Ascending aorta (tissue), 2 donors: ENCODE data around the gene NSMCE4A. TPM values are rescaled to one million over a fixed set of nuclear protein-coding genes. Genes with fewer than 3 reads are reported as not detected.

Experiments used
- DNase-seq, 2 donors: peaks; one replicate each; pipeline ENCODE4 v3.0.0-alpha.2; 2019; ENCODE audit warnings: low spot score in 2 of 2
- H3K27ac ChIP-seq, 2 donors: fragments of 200-600 bp; sonication (generic); one replicate each; pipeline ENCODE4 v1.5.1; 2016 to 2017; ENCODE audit warnings: mild to moderate bottlenecking in 1 of 2
- H3K27me3 ChIP-seq: fragments of 200-600 bp; sonication (generic); one replicate; pipeline ENCODE4 v1.5.1; 2017
- H3K36me3 ChIP-seq, 2 donors: fragments of 200-600 bp; sonication (generic); one replicate each; pipeline ENCODE4 v1.5.1; 2016
- H3K4me1 ChIP-seq, 2 donors: fragments of 200-600 bp; sonication (generic); one replicate each; pipeline ENCODE4 v1.5.1; 2016 to 2017; ENCODE audit warnings: mild to moderate bottlenecking in 1 of 2
- H3K4me3 ChIP-seq, 2 donors: fragments of 200-600 bp; sonication (generic); one replicate each; pipeline ENCODE4 v1.5.1; 2016 to 2017; ENCODE audit warnings: mild to moderate bottlenecking in 1 of 2
- H3K9me3 ChIP-seq, 2 donors: fragments of 200-600 bp; sonication (generic); one replicate each; pipeline ENCODE4 v1.5.1; 2016
- intact Hi-C: fragments of 100-400 bp; cut with DNase I; formaldehyde crosslinking; loops from one replicate; pipeline ENCODE4 v1.15.1; 2023
- total RNA-seq: library from RNA; depleted of rRNA; stranded (reverse); fragments of >200 nt; gene quantifications from one replicate; pipeline ENCODE4 v1.1.0, GENCODE V29; 2016
- TF ChIP-seq, protein P1 (sequence below), 3 experiments: fragments of 200-600 bp in 2 of 3; fragments of 450-650 bp in 1 of 3; sonication (generic) in 2 of 3; IDR thresholded peaks; one replicate each; pipeline ENCODE4 v1.5.1; 2016 to 2019; ENCODE audit warnings: antibody characterized with exemption in 3 of 3, mild to moderate bottlenecking in 1 of 3, moderate library complexity in 1 of 3

The NSMCE4A gene
- total RNA-seq, 1 donor from 2014 or later, result 63.3 TPM

DNA sequence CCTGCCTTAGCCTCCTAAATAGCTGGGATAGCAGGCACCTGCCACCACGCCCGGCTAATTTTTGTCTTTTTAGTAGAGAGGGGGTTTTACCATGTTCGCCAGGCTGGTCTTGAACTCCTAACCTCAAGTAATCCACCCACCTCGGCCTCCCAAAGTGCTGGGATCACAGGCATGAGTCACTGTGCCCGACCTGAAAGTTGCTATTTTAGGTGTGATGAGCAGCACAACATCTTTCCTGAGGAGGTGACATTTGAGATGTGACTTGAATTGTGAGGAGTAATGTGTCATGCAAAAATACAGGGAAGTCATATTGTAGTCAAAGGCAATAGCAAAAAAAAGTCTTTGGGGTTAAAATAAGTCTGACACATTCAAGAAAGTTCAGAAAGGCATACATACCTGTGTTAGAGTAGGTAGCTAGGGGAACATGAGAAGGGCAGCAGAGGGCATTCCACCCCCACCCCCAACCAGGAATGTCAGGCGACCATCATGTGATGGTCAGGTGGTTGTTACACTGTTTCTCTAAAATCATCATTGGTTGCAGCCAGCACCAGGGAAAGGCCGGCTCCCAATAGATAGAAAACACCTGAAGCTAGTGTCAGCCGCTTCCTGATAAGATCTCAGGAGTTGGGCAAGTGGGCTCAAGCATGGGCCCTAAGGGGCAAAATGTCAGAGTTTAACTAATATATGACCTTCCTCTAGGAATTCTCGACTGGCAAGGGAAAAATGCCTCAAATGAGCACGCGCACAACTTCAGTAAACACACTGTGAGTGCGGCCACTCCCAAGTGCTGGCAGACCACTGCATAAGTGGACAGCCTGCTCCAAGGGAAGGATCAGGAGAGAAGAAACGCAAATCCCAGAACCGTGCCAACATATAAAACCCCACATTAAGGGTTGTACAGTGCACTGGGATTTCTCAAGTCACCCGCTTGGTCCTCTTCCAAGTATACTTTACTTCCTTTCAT is 13.6 kb upstream of the NSMCE4A start, which contains the start of gene TACC2:
TSS of gene TACC2 (plus strand) at position 803 of the 964 bp plus-strand sequence. CDS start 32,819 bp downstream, outside the sequence.
- intact Hi-C loops, result no loop called here
- no peaks in the 10 kb centered on the region for H3K27me3 ChIP-seq
- peaks cover 3 to 10% of the 10 kb centered on the region in 2 donors for H3K9me3 ChIP-seq
- H3K27ac ChIP-seq, result peak within 1 kb of the TSS; percentile 44 to 65
- H3K4me1 ChIP-seq, result peaks cover 0 to 10% of the 10 kb centered on the region in 2 donors
- no peak for DNase-seq
- no peak within 1 kb of the TSS for H3K4me3 ChIP-seq
- H3K36me3 ChIP-seq, result no peaks in the 10 kb centered on the region
- TF ChIP-seq, protein P1, sequence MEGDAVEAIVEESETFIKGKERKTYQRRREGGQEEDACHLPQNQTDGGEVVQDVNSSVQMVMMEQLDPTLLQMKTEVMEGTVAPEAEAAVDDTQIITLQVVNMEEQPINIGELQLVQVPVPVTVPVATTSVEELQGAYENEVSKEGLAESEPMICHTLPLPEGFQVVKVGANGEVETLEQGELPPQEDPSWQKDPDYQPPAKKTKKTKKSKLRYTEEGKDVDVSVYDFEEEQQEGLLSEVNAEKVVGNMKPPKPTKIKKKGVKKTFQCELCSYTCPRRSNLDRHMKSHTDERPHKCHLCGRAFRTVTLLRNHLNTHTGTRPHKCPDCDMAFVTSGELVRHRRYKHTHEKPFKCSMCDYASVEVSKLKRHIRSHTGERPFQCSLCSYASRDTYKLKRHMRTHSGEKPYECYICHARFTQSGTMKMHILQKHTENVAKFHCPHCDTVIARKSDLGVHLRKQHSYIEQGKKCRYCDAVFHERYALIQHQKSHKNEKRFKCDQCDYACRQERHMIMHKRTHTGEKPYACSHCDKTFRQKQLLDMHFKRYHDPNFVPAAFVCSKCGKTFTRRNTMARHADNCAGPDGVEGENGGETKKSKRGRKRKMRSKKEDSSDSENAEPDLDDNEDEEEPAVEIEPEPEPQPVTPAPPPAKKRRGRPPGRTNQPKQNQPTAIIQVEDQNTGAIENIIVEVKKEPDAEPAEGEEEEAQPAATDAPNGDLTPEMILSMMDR (IDR thresholded peaks at IDR 0.05), result no peak

DNA sequence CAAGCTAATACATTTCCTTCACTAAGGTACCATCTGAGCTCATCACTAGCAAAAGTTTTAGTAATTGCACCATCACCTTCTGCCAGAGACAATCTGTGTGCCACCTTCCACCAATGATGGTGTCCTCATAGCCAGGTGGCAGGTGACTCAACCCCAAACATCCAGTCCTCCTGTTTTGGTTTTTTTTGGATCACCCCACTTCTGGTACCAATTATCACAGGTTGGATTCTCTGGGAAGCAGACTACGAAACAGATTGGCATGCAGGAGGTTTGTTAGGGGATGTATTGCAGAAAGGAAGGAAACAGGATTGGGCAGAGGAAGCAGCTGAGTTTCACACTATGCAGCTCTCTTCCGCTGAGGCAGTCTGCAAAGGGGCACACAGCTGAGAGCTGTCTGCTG is 9.4 kb upstream of the NSMCE4A start:
- TF ChIP-seq, protein P1 (IDR thresholded peaks at IDR 0.05), result no peak
- H3K27ac ChIP-seq, result no peak overlapping the region
- intact Hi-C loops, result no loop called here
- no peaks in the 10 kb centered on the region for H3K36me3 ChIP-seq
- no peak overlapping the region for H3K4me3 ChIP-seq
- peaks cover 3 to 10% of the 10 kb centered on the region in 2 donors for H3K9me3 ChIP-seq
- H3K27me3 ChIP-seq, result no peaks in the 10 kb centered on the region
- no peak for DNase-seq
- H3K4me1 ChIP-seq, result no peaks in the 10 kb centered on the region

DNA sequence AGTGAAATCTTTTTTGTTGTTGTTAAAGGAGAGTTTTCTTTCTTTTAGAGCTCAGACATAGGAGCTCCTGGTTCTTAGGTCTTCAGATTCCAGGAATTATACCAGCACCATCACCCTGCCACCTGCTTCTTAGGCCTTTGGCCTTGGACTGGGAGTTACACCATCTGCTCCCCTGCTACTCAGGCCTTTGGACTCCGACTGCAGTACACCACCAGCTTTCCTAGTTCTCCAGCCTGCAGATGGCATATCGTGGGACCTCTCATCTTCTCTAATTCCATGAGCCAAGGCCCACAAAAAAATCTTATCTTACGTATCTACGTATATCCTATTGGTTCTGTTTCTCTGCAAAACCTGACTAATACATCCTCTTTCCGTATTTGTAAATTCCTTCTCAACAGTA is 8.8 kb upstream of the NSMCE4A start:
- DNase-seq, result no peak
- H3K27me3 ChIP-seq, result no peaks in the 10 kb centered on the region
- no peaks in the 10 kb centered on the region for H3K4me1 ChIP-seq
- H3K4me3 ChIP-seq, result no peak overlapping the region
- H3K9me3 ChIP-seq, result peaks cover 3 to 10% of the 10 kb centered on the region in 2 donors
- no peaks in the 10 kb centered on the region for H3K36me3 ChIP-seq
- TF ChIP-seq, protein P1 (IDR thresholded peaks at IDR 0.05), result no peak
- intact Hi-C loops, result no loop called here
- H3K27ac ChIP-seq, result no peak overlapping the region

DNA sequence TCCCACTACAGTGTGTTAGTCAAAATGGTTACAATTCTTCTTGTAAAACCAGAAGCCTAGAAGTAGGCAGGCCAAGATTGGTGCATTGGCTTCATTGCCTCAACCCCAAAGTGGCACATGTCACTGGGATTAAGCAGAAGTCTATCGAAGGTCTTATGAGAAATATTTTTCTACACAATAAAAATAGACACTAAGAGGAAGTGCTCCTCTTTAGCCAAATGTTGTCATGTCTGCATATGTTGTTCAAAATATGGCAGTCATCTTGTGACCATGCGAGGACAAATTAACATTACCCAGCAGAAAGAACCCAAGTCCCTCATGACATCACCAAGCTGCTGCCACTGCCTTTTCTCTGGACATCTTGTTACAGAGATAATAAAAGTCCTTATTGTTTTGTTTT is 6.3 kb upstream of the NSMCE4A start:
- intact Hi-C loops, result no loop called here
- Histone ChIP-seq H3K27me3 (no peaks in the 10 kb centered on the region), H3K9me3 (peaks cover 3 to 10% of the 10 kb centered on the region in 2 donors), H3K27ac (no peak overlapping the region), H3K36me3 (no peaks in the 10 kb centered on the region), H3K4me3 (no peak overlapping the region), H3K4me1 (no peaks in the 10 kb centered on the region)
- TF ChIP-seq, protein P1 (IDR thresholded peaks at IDR 0.05), result no peak
- DNase-seq, result no peak

DNA sequence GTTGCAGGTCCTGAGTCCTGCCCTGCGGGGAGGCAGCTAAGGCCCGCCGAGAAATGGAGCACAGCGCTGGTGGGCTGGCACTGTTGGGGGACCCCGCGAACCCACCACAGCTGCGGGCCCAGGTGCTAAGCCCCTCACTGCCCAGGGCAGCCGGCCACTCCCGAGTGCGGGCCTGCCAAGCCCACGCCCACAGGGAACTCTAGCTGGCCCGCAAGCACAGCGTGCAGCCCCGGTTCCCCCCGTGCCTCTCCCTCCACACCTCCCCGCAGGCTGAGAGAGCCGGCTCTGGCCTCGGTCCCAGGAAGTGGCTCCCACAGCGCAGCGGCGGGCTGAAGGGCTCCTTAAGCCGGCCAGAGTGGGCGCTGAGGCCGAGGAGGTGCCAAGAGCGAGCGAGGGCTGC is 3.5 kb upstream of the NSMCE4A start:
- no peaks in the 10 kb centered on the region for H3K27me3 ChIP-seq
- intact Hi-C loops, result loop anchor here (5.0 to 10.0 kb wide), 2 partner anchors 134 to 236 kb away; no protein-coding TSS in a partner anchor
- TF ChIP-seq, protein P1 (IDR thresholded peaks at IDR 0.05), result no peak
- no peak for DNase-seq
- H3K4me1 ChIP-seq, result peaks cover 0 to 10% of the 10 kb centered on the region in 2 donors
- H3K27ac ChIP-seq, result no peak overlapping the region
- no peak overlapping the region for H3K4me3 ChIP-seq
- no peaks in the 10 kb centered on the region for H3K9me3 ChIP-seq
- H3K36me3 ChIP-seq, result no peaks in the 10 kb centered on the region
